Epithelial cell of esophagus (primary cell): ENCODE data around the gene F12.
A peak's percentile ranks its signal among the peaks of the same experiment; 100 is the strongest.

ENCODE experiments used
- DNase-seq: peaks from one replicate; pipeline ENCODE4 v3.0.0; 2010; ENCODE audit warnings: low read depth
- H3K4me3 ChIP-seq: 2 replicates; pipeline ENCODE4 v1.5.1; 2011; ENCODE audit warnings: mild to moderate bottlenecking, low read length, control low read depth
- TF ChIP-seq, protein P1 (sequence below): IDR thresholded peaks from 2 replicates; pipeline ENCODE4 v1.5.1; 2011; ENCODE audit warnings: low read depth, mild to moderate bottlenecking, low read length, control low read depth, inconsistent platforms; ENCODE audit not compliant: insufficient read depth; ENCODE audit errors: missing control alignments

F12 gene

DNA sequence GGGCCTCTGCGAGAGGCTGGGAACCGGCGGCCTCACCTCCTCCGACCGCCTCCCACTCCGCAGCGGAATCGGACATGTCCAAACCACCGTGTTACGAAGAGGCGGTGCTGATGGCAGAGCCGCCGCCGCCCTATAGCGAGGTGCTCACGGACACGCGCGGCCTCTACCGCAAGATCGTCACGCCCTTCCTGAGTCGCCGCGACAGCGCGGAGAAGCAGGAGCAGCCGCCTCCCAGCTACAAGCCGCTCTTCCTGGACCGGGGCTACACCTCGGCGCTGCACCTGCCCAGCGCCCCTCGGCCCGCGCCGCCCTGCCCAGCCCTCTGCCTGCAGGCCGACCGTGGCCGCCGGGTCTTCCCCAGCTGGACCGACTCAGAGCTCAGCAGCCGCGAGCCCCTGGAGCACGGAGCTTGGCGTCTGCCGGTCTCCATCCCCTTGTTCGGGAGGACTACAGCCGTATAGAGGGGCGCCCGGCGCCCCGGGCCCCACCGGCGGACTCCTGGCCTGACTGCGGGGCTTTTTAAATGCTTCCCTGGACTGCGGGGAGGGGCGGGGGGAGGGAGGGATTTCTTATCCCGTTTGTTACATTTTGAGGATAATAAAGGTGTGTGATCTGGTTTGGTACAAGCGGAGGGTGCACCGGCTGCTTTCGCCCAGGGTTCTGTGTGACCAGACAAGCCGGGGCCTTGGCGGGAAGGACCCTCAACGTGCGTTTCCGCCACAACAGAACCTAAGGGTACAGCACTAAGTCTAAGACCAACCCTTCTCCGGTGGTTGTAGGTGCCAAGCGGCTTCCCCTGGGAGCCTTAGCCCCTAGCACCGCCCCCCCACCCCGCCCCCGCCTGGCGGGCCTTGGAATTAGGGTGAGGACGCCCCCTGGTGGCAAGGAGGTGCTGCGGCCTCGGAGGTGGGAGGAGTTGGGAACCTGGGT is 46.6 kb upstream of the F12 start:
- peak overlapping the region; percentile 54 for H3K4me3 ChIP-seq
- peak; percentile 92 for DNase-seq
- TF ChIP-seq, protein P1, sequence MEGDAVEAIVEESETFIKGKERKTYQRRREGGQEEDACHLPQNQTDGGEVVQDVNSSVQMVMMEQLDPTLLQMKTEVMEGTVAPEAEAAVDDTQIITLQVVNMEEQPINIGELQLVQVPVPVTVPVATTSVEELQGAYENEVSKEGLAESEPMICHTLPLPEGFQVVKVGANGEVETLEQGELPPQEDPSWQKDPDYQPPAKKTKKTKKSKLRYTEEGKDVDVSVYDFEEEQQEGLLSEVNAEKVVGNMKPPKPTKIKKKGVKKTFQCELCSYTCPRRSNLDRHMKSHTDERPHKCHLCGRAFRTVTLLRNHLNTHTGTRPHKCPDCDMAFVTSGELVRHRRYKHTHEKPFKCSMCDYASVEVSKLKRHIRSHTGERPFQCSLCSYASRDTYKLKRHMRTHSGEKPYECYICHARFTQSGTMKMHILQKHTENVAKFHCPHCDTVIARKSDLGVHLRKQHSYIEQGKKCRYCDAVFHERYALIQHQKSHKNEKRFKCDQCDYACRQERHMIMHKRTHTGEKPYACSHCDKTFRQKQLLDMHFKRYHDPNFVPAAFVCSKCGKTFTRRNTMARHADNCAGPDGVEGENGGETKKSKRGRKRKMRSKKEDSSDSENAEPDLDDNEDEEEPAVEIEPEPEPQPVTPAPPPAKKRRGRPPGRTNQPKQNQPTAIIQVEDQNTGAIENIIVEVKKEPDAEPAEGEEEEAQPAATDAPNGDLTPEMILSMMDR: peak; percentile 90

DNA sequence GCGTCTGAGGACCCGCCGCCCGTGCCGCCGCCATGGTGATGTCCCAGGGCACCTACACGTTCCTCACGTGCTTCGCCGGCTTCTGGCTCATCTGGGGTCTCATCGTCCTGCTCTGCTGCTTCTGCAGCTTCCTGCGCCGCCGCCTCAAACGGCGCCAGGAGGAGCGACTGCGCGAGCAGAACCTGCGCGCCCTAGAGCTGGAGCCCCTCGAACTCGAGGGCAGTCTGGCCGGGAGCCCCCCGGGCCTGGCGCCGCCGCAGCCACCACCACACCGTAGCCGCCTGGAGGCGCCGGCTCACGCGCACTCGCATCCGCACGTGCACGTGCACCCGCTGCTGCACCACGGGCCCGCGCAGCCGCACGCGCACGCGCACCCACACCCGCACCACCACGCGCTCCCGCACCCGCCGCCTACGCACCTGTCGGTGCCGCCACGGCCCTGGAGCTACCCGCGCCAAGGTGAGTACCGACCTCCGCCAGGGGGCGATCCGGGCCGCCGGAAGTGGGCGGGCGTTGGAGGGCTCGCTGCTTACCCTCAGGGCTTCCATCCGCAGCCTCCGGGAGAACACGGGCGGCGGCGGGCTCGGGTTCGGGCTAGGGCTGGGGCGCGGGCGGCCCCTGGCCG is 45.8 kb upstream of the F12 start:
- peak overlapping the region; percentile 54 for H3K4me3 ChIP-seq
- TF ChIP-seq, protein P1: peak; percentile 45
- DNase-seq: peak; percentile 81

DNA sequence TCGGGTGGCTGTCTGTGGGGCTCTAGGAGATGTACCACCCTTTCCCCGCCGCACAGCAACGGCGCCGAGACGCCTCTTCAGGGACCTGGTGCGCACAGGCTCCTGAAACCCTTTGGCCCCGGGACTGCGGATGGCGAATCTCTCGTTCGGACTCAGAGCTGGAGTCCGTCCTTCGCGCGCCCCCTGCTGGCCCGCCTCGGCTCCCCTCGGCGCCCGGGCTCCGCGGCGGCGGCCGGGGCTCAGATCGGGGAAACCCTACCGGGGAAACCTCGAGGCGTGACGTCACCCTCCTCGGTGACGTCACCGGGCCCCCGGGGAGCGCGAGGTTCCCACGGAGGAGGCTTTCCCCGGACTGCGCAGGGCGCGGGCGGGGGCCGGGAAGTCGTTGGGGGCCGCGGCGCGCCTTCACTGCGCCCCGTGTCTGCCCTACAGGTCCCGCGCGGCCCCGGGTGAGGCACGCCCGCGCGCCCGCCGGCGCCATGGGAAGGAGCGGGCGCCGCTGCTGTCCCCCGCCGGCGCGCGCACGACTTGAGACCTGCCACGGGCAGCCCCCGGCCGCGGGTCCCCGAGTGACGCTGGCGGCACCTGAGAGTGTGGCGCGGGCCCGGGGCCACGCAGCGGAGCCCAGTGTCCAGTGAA is 45.2 kb upstream of the F12 start:
- H3K4me3 ChIP-seq: peak overlapping the region; percentile 54
- TF ChIP-seq, protein P1: peak; percentile 50
- peak; percentile 85 for DNase-seq

DNA sequence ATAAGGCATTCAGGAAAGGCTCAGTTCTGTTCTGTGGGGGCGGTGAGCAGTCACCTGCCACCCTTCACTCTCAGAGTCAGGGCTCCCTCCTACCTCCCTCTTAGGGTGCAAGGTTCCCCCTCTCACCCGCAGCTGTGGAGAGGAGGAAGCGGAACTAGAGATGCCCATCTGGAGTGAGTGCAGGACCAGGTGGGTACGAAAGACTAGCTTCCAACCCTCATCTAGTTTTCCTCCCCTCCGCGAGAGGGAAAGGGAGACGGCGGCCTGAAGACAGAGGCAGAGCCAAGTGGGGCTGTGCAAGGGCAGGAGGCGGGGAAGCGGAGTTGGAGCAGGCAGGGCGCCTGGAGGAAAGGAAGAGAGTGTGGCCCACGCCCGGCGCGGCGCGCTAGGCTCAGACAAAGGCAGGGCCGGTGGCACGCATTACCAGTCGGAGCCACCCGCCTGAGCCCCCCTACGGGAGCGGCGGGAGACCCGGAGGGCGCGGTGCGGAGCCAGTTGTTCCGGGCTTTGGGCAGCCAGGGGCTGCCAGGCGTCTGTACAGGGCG is 44.6 kb upstream of the F12 start:
- H3K4me3 ChIP-seq: peak overlapping the region; percentile 42
- TF ChIP-seq, protein P1: no peak
- DNase-seq: no peak

DNA sequence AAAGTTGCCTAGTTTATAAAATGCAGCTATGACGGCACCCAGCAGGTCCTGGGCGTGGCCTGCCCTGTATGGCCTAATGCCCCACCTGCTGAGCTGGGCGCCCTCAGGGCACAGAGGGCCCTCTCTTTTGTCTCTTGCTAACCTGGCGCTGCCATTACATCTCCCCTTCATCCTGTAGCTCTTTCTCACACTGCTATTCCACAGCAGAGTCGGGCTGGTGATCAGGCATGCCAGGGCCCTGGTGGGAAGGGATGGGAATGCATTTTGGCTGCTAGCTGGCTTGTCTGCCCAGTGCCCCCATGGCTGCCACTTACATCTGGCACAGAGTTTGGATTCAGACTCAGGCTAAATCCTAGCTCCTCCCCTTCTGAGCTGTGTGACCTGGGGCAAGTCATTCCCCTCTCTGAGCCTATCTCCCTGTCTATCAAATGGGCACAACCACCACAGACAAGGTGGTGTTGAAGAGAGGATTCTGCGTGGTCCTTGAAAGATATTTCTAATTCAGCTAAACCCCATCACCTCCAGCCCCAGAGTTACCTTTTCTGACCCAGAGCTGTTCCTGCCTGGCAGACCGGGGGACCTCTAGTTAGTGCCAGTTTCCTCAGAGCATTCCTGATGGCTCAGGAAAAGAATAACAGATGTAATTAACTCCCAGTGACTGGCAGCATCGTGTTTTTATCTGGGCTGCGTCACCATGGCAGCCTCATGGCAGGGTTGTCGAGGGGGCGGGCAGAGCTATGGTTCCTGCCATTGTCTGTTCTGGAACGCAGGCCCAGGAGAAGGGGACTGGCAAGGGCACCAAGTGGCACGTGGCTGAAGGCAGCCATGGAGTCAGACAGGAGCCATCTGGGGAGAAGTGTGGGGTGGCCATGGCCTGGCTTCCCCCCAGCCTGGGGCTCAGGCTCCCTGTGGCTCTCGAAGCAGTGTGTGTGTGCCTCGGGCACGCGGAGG is 43.6 kb upstream of the F12 start:
- H3K4me3 ChIP-seq: no peak overlapping the region
- no peak for DNase-seq

More for the DNA sequence above, 43.6 kb upstream of the F12 start:
- TF ChIP-seq, protein P1: no peak
